Smooth muscle cell (in vitro differentiated cells): Measurements from ENCODE around the gene DCHS2. TPM values are rescaled to one million over a fixed set of nuclear protein-coding genes. Genes with fewer than 3 reads are reported as not detected.

ENCODE experiments used
- DNase-seq: peaks from one replicate; lab custom pipeline; 2025; ENCODE audit not compliant: unreplicated experiment; lab: John Stamatoyannopoulos, UW
- H2AFZ ChIP-seq: fragments of 200-600 bp; sonication (generic); 2 replicates; pipeline ENCODE4 v1.6.0; 2016; ENCODE audit warnings: antibody characterized with exemption, low read depth, mild to moderate bottlenecking
- H3F3A ChIP-seq: fragments of 200-600 bp; sonication (generic); 2 replicates; pipeline ENCODE4 v1.6.0; 2017; ENCODE audit warnings: antibody characterized with exemption, low read depth
- H3K27ac ChIP-seq: fragments of 200-600 bp; sonication (generic); 2 replicates; pipeline ENCODE4 v1.5.1; 2016; ENCODE audit warnings: low read depth, mild to moderate bottlenecking
- H3K27me3 ChIP-seq: fragments of 200-600 bp; sonication (generic); 2 replicates; pipeline ENCODE4 v1.6.1; 2016; ENCODE audit warnings: low read depth, mild to moderate bottlenecking
- H3K36me3 ChIP-seq: fragments of 200-600 bp; sonication (generic); 2 replicates; pipeline ENCODE4 v1.5.1; 2016; ENCODE audit warnings: low read depth
- H3K4me1 ChIP-seq: fragments of 200-600 bp; sonication (generic); 2 replicates; pipeline ENCODE4 v1.5.1; 2016; ENCODE audit warnings: low read depth
- H3K4me2 ChIP-seq: fragments of 200-600 bp; sonication (generic); 2 replicates; pipeline ENCODE4 v1.6.0; 2016; ENCODE audit warnings: mild to moderate bottlenecking
- H3K4me3 ChIP-seq: fragments of 200-600 bp; sonication (generic); 2 replicates; pipeline ENCODE4 v1.5.1; 2016; ENCODE audit warnings: mild to moderate bottlenecking
- H3K79me2 ChIP-seq: fragments of 200-600 bp; sonication (generic); 2 replicates; pipeline ENCODE4 v1.6.0; 2016; ENCODE audit warnings: low read depth, mild to moderate bottlenecking
- H3K9ac ChIP-seq: fragments of 200-600 bp; sonication (generic); 2 replicates; pipeline ENCODE4 v1.6.0; 2016; ENCODE audit warnings: low read depth
- H3K9me3 ChIP-seq: fragments of 200-600 bp; sonication (generic); replicated peaks from 2 replicates; pipeline ENCODE4 v1.5.1; 2016; ENCODE audit warnings: low read depth
- H4K20me1 ChIP-seq: fragments of 200-600 bp; sonication (generic); 2 replicates; pipeline ENCODE4 v1.6.0; 2016; ENCODE audit warnings: low read depth
- WGBS: methylation state at CpG from one replicate; pipeline ENCODE4 v1.1.7; 2016; ENCODE audit warnings: low lambda C conversion rate; 5-methylcytosine and 5-hydroxymethylcytosine counted together
- polyA plus RNA-seq: library from polyadenylated mRNA; unstranded; fragments of >200 nt; fragmentation: Nextera tagmentation; extraction: Ambion mirVana; gene quantifications from 2 replicates; pipeline ENCODE4 v1.2.1, GENCODE V29; 2016
- total RNA-seq: library from RNA; depleted of rRNA; stranded (reverse); fragments of >200 nt; gene quantifications from 2 replicates; pipeline ENCODE4 v1.2.3, GENCODE V29; 2014
- TF ChIP-seq, protein P1 (sequence below): fragments of 200-600 bp; sonication (generic); IDR thresholded peaks from 2 replicates; pipeline ENCODE4 v1.5.1; 2017; ENCODE audit warnings: borderline replicate concordance, mild to moderate bottlenecking, antibody characterized with exemption; ENCODE audit not compliant: insufficient read depth, poor library complexity, severe bottlenecking

DCHS2 gene
- total and polyA plus RNA-seq, 2 experiments from 2014 or later: 0.45 to 1.3 TPM

DNA sequence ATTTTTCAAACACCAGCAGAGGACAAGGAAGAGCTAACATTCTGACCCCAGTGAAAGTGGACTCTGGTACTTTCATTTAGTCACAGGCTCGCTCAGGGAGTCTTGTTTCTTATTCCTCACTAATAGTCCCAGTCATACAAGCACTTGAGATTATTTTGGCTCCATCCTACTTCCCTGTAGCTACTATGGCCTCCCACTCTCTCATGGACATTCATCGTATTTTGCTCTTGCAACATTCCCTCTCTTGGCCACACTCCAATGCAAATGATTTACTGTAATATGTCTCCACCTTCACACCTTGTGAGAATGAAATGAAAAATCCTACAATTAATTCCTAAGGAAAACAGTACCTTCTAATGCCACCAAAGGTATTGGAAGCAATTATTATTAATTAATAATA lies 37.3 kb upstream of the DCHS2 start:
- whole genome bisulfite sequencing: 69% methylated on average over 2 of the region's 2 CpGs
- no peak overlapping the region for H3K9ac ChIP-seq
- no peak for DNase-seq
- TF ChIP-seq, protein P1, sequence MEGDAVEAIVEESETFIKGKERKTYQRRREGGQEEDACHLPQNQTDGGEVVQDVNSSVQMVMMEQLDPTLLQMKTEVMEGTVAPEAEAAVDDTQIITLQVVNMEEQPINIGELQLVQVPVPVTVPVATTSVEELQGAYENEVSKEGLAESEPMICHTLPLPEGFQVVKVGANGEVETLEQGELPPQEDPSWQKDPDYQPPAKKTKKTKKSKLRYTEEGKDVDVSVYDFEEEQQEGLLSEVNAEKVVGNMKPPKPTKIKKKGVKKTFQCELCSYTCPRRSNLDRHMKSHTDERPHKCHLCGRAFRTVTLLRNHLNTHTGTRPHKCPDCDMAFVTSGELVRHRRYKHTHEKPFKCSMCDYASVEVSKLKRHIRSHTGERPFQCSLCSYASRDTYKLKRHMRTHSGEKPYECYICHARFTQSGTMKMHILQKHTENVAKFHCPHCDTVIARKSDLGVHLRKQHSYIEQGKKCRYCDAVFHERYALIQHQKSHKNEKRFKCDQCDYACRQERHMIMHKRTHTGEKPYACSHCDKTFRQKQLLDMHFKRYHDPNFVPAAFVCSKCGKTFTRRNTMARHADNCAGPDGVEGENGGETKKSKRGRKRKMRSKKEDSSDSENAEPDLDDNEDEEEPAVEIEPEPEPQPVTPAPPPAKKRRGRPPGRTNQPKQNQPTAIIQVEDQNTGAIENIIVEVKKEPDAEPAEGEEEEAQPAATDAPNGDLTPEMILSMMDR: no peak
- no peak overlapping the region for H3K4me3 ChIP-seq
- no peaks in the 10 kb centered on the region for H3K79me2 ChIP-seq
- no peak overlapping the region for H3K27ac ChIP-seq
- no peak overlapping the region for H2AFZ ChIP-seq
- no peaks in the 10 kb centered on the region for H3K36me3 ChIP-seq
- no peaks in the 10 kb centered on the region for H3K9me3 ChIP-seq
- no peaks in the 10 kb centered on the region for H3F3A ChIP-seq
- no peaks in the 10 kb centered on the region for H4K20me1 ChIP-seq
- peaks cover 10% of the 10 kb centered on the region for H3K27me3 ChIP-seq
- H3K4me1 ChIP-seq: no peaks in the 10 kb centered on the region
- H3K4me2 ChIP-seq: no peak overlapping the region

DNA sequence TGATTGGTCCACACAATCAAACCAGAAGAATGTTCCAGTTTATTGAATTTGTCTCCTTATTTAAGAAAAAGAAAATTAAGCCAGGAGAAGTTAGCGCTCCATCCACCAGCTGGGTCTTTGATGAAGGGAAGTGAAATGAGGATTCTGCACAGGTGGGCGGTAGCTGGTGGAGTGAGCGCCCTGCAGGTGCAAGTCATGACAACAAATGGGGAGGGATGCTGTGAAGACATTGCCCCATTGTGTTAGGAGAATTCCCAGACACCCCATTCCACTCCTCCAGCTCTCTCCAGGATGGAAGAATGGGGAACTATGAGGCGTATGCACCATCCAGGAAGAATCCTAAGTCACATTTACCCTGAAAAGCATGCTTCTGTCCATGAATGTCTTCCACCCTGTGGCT lies 35.7 kb upstream of the DCHS2 start:
- Histone ChIP-seq H3K36me3 (no peaks in the 10 kb centered on the region), H4K20me1 (no peaks in the 10 kb centered on the region), H3F3A (no peaks in the 10 kb centered on the region), H3K9ac (no peak overlapping the region), H3K27ac (no peak overlapping the region), H3K79me2 (no peaks in the 10 kb centered on the region), H3K4me2 (no peak overlapping the region), H2AFZ (no peak overlapping the region), H3K4me3 (no peak overlapping the region), H3K9me3 (no peaks in the 10 kb centered on the region), H3K4me1 (no peaks in the 10 kb centered on the region), H3K27me3 (peaks cover 10% of the 10 kb centered on the region)
- TF ChIP-seq, protein P1: no peak
- no peak for DNase-seq
- 95% methylated on average over 4 of the region's 4 CpGs for WGBS

DNA sequence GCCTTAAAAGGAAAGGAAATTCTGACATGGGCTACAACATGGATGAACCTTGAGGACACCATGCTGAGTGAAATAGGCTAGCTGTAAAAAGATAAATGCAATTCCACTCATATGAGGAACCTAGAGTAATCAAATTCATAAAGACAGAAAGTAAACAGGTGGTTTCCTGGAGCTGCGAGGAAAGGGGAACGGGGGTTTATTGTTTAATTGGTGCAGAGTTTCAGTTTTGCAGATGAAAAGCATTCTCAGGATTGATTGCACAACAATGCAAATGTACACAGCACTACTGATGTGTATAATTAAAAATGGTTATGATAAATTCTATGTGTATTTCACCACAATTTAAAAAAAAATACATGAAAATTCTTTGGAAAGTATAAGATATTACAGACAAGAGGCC lies 34.6 kb upstream of the DCHS2 start:
- WGBS: 87% methylated on average over 2 of the region's 2 CpGs
- H3K27ac ChIP-seq: no peak overlapping the region
- H3K9me3 ChIP-seq: no peaks in the 10 kb centered on the region
- no peaks in the 10 kb centered on the region for H3K79me2 ChIP-seq
- no peak overlapping the region for H3K4me2 ChIP-seq
- H2AFZ ChIP-seq: no peak overlapping the region
- no peaks in the 10 kb centered on the region for H3K4me1 ChIP-seq
- H3F3A ChIP-seq: no peaks in the 10 kb centered on the region
- no peaks in the 10 kb centered on the region for H3K36me3 ChIP-seq
- H3K9ac ChIP-seq: no peak overlapping the region
- no peaks in the 10 kb centered on the region for H4K20me1 ChIP-seq
- TF ChIP-seq, protein P1: no peak
- no peak for DNase-seq
- H3K27me3 ChIP-seq: peaks cover 10% of the 10 kb centered on the region
- no peak overlapping the region for H3K4me3 ChIP-seq

- H3K4me1 ChIP-seq: peaks cover 6% of the 10 kb centered on the region
Measured at GRCh38 chr4:154521607-154522006, 30.0 kb upstream of the DCHS2 start.

More at GRCh38 chr4:154521607-154522006, 30.0 kb upstream of the DCHS2 start:
- Histone ChIP-seq H3K27me3 (peaks cover 4% of the 10 kb centered on the region), H3K9me3 (no peaks in the 10 kb centered on the region), H3K36me3 (no peaks in the 10 kb centered on the region), H3F3A (no peaks in the 10 kb centered on the region), H3K4me3 (no peak overlapping the region), H3K9ac (no peak overlapping the region), H3K4me2 (no peak overlapping the region), H3K79me2 (no peaks in the 10 kb centered on the region), H2AFZ (no peak overlapping the region), H3K27ac (no peak overlapping the region), H4K20me1 (no peaks in the 10 kb centered on the region)
- DNase-seq: no peak
- TF ChIP-seq, protein P1: no peak
